DOHH2 (cell line): Measurements from ENCODE around the gene DR1.

Experiments used
- CTCF ChIP-seq: fragments of 200-600 bp; sonication (generic); IDR thresholded peaks from one replicate; pipeline ENCODE4 v1.5.1; 2014; ENCODE audit warnings: antibody characterized with exemption, mild to moderate bottlenecking, low read depth, low read length; ENCODE audit not compliant: poor library complexity, severe bottlenecking
- EZH2phosphoT487 ChIP-seq: fragments of 200-600 bp; sonication (generic); IDR thresholded peaks from 2 replicates; pipeline ENCODE4 v1.6.1; 2017; ENCODE audit warnings: borderline replicate concordance, mild to moderate bottlenecking, antibody characterized with exemption, low read length, moderate library complexity, mixed read lengths

GRCh38 chr1:93352376-93352775 is 6.7 kb downstream of the DR1 start:
- TF ChIP-seq EZH2phosphoT487 (no peak), CTCF (no peak)
